ENCODE results near the gene PRRC1.
"Not testable (repeated sequence)": the region's sequence is repeated elsewhere in the genome, so short reads cannot be mapped to it uniquely, and the experiment has no call there.

The PRRC1 gene

GRCh38 chr5:127517480-127518318 lies at the start of gene PRRC1:
Gene PRRC1 (plus strand): TSS chr5:127517640. CDS start chr5:127523480, 5,840 bp downstream.
- peak; percentile 62 for DNase-seq

GRCh38 chr5:127471211-127471610 lies 46.2 kb upstream of the PRRC1 start:
- no peak for DNase-seq

- no peak for DNase-seq
These were observed 44.7 kb upstream of the PRRC1 start for GRCh38 chr5:127472700-127473099.

- no peak for DNase-seq
These were observed 31.0 kb upstream of the PRRC1 start for GRCh38 chr5:127486471-127486870.

GRCh38 chr5:127492854-127493738 lies 24.3 kb upstream of the PRRC1 start:
- no peak for DNase-seq

- no peak for DNase-seq
These were observed 18.9 kb upstream of the PRRC1 start for GRCh38 chr5:127498548-127498947.

GRCh38 chr5:127505905-127506304 lies 11.5 kb upstream of the PRRC1 start:
- no peak for DNase-seq

- no peak for DNase-seq
These were observed 10.8 kb upstream of the PRRC1 start for GRCh38 chr5:127506616-127507015.

GRCh38 chr5:127508644-127509373 lies 8.6 kb upstream of the PRRC1 start:
- no peak for DNase-seq

- DNase-seq, result no peak
These were observed 4.0 kb upstream of the PRRC1 start for GRCh38 chr5:127513408-127513970.

GRCh38 chr5:127514816-127515215 lies 2.6 kb upstream of the PRRC1 start:
- DNase-seq, result no peak

GRCh38 chr5:127515693-127516440 lies 1.6 kb upstream of the PRRC1 start:
- DNase-seq, result no peak

GRCh38 chr5:127517110-127517479 lies 345 bp upstream of the PRRC1 start:
- no peak for DNase-seq

GRCh38 chr5:127518319-127518621 lies 830 bp downstream of the PRRC1 start:
- DNase-seq, result no peak

GRCh38 chr5:127519527-127519926 lies 2.1 kb downstream of the PRRC1 start:
- DNase-seq, result no peak

- DNase-seq, result no peak
These were observed 3.8 kb downstream of the PRRC1 start for GRCh38 chr5:127521138-127521770.

GRCh38 chr5:127525181-127525580 lies 7.7 kb downstream of the PRRC1 start:
- DNase-seq, result no peak

- DNase-seq, result no peak
These were observed 12.7 kb downstream of the PRRC1 start for GRCh38 chr5:127529904-127530682.

- DNase-seq, result no peak
These were observed 19.2 kb downstream of the PRRC1 start for GRCh38 chr5:127536687-127537086.

- DNase-seq, result not testable (repeated sequence)
These were observed 23.1 kb downstream of the PRRC1 start for GRCh38 chr5:127540553-127540952.

- not testable (repeated sequence) for DNase-seq
These were observed 27.8 kb downstream of the PRRC1 start for GRCh38 chr5:127545249-127545648.
